GM12878 (cell line): Measurements from ENCODE around the gene ZFR.

Experiments used
- POLR2AphosphoS5 ChIP-seq: IDR thresholded peaks from 2 replicates; pipeline ENCODE4 v1.6.1; 2011; ENCODE audit warnings: mild to moderate bottlenecking, low read length, inconsistent platforms
- TF ChIP-seq, protein P1 (sequence below), 3 experiments: IDR thresholded peaks in 2 of 3; conservative IDR thresholded peaks in 1 of 3; 2 replicates each; pipeline ENCODE4 v1.5.1; 2011; ENCODE audit warnings: low read depth in 3 of 3, low read length in 3 of 3, mild to moderate bottlenecking in 3 of 3, control low read depth in 2 of 3, moderate library complexity in 2 of 3, inconsistent platforms in 1 of 3, mixed read lengths in 1 of 3; ENCODE audit not compliant: control insufficient read depth in 2 of 3, insufficient read depth in 1 of 3; ENCODE audit errors: extremely low read depth in 1 of 3

DNA sequence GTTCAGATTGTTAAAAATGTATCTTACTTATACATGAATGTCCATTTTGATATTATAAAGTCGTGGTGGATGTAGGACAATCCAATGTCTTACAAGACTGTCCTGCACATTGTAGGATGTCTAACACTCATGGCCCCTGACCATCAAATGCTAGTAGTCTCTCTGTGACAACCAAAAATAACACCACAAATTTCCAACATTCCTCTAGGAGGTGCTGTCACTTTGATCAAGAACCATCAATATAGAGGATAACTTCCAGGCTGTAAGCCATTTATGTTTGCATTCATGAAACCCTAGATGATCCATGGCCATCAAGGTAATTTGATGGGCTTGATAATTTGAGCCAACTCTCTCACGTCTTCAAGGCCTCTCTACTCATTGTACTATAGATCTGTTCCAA lies 20.5 kb upstream of the ZFR start:
- TF ChIP-seq, protein P1, sequence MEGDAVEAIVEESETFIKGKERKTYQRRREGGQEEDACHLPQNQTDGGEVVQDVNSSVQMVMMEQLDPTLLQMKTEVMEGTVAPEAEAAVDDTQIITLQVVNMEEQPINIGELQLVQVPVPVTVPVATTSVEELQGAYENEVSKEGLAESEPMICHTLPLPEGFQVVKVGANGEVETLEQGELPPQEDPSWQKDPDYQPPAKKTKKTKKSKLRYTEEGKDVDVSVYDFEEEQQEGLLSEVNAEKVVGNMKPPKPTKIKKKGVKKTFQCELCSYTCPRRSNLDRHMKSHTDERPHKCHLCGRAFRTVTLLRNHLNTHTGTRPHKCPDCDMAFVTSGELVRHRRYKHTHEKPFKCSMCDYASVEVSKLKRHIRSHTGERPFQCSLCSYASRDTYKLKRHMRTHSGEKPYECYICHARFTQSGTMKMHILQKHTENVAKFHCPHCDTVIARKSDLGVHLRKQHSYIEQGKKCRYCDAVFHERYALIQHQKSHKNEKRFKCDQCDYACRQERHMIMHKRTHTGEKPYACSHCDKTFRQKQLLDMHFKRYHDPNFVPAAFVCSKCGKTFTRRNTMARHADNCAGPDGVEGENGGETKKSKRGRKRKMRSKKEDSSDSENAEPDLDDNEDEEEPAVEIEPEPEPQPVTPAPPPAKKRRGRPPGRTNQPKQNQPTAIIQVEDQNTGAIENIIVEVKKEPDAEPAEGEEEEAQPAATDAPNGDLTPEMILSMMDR (IDR thresholded peaks at IDR 0.05 in 2 of 3, conservative IDR thresholded peaks at IDR 0.05 in 1 of 3; ENCODE audit: control insufficient read depth in 2 of 3, extremely low read depth in 1 of 3, insufficient read depth in 1 of 3, low read depth in 3 of 3, low read length in 3 of 3): no peak
- TF ChIP-seq POLR2AphosphoS5: no peak
